ENCODE measurements around the gene BMS1. TPM values are rescaled to one million over a fixed set of nuclear protein-coding genes. Genes with fewer than 3 reads are reported as not detected.
A peak's percentile ranks its signal among the peaks of the same experiment; 100 is the strongest.
"Not testable (repeated sequence)": the region's sequence is repeated elsewhere in the genome, so short reads cannot be mapped to it uniquely, and the experiment has no call there.

BMS1 gene
- total RNA-seq, 2 donors from 2014 or later, result 15.8 to 26.7 TPM

DNA sequence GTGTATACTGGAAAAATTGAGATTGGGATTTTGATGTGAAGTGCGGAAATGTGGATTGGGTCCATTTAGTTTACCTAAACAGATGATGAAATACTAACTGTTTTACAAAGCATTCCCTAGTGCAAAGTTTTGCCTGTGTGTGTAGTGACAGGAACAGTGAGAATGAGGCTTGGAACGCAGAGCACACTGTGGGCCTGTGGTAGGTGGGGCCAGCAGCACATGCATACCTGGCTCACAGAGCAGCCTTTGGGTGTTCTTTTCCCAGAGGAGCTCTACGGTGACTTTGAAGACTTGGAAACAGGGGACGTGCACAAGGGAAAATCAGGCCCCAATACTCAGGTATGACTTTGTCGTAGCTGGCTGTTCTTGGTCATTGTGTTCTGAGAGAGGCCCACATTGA, 33.7 kb downstream of the BMS1 start:
- not testable (repeated sequence) for H3K27ac Mint-ChIP-seq

DNA sequence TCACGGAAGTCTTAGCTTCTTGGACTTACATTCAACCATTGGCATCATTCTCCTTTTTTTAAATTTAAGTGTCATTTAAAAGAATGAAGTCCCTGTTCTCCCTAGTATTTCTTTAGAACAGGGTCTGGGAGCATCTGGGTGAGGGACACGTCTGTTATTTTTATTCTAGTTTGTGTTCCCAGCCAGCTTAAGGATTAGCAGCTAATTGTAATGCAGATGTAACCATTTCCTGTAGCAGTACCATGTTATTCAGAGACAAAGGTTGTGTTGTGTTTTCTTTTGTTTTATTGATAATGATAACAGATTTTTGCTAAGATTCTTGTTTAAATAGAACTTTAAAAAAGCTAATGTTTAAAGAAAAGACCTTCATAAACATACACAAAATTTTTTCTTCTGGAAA, 34.3 kb downstream of the BMS1 start:
- H3K4me1 Mint-ChIP-seq, result peaks cover 20% of the 10 kb centered on the region
- peaks cover 7% of the 10 kb centered on the region for H3K9me3 Mint-ChIP-seq
- peaks cover 100% of the 10 kb centered on the region for H3K36me3 Mint-ChIP-seq (ENCODE audit: low read depth)
- H3K27me3 Mint-ChIP-seq, result no peaks in the 10 kb centered on the region
- no peak overlapping the region for H3K27ac Mint-ChIP-seq
- no peak overlapping the region for H3K4me3 Mint-ChIP-seq
- ATAC-seq (replicated peaks), result no peak

More for the DNA sequence above, 33.7 kb downstream of the BMS1 start:
- ATAC-seq (replicated peaks); H3K9me3 Mint-ChIP-seq; H3K4me3 Mint-ChIP-seq; H3K27me3 Mint-ChIP-seq: not testable (repeated sequence)
- Mint-ChIP-seq H3K4me1 (peaks cover 20% of the 10 kb centered on the region), H3K36me3 (ENCODE audit: low read depth) (peaks cover 100% of the 10 kb centered on the region)

DNA sequence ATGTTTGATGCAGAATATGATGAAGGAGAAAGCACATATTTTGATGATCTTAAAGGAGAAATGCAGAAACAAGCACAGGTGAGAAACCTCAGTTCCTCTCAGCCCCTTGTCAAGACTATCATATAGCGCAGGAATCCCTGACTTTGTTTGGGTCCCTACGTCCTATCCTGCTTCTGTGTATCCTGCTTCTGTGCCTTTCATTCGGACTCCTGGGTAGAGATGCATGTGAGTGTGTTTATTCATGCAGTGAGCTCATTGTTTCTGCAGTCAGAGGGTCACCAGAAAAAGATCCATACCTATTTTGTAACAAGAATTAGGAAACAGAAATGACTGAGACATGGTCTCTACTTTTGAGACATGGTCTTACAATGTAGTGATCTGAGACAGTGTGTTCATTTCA, 34.8 kb downstream of the BMS1 start:
- not testable (repeated sequence) for H3K27ac Mint-ChIP-seq; H3K4me3 Mint-ChIP-seq; H3K27me3 Mint-ChIP-seq; H3K9me3 Mint-ChIP-seq; ATAC-seq (replicated peaks)
- H3K4me1 Mint-ChIP-seq, result peaks cover 19% of the 10 kb centered on the region
- peaks cover 100% of the 10 kb centered on the region for H3K36me3 Mint-ChIP-seq (ENCODE audit: low read depth)

DNA sequence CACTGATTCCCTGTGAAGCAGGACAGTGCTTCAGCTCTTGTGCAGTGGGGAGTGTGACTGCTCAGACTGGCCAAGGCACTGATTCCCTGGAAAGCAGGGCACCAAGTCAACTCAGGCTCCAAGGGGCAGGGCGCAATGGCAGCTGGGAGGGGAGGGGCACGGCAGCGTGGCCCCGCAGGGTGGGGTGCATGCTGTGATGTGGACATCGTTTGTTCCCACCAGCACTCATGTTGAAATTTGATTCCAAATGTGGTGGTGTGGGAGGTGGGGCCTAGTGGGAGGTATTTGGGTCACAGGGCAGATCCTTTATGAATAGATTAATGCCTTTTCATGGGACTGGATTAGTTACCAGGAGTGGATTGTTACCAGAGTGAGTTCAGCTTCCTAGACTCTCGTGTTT, 44.2 kb downstream of the BMS1 start:
- H3K4me3 Mint-ChIP-seq; ATAC-seq (replicated peaks); H3K4me1 Mint-ChIP-seq; H3K27ac Mint-ChIP-seq; H3K9me3 Mint-ChIP-seq; H3K27me3 Mint-ChIP-seq: not testable (repeated sequence)
- H3K36me3 Mint-ChIP-seq (ENCODE audit: low read depth), result peaks cover 97% of the 10 kb centered on the region

DNA sequence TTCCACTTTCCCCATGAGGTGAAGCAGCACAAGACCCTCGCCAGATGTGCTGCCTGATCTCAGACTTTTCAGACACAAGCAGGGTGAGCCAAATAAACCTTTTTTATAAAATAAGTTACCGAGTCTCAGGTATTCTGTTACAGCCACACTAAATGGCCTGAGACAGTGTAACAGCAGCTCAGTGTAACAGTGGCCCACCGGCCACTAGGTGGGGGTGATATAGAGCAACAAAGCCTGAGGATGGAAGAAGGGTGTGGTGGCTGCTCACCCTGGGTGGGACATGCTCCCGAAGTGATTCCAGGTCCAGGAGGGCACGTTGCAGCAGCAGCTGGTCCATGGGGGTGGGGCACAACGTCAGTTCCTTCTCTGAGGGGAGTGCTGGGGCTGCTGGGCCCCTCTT, 44.6 kb downstream of the BMS1 start:
- H3K4me3 Mint-ChIP-seq, result no peak overlapping the region
- no peak overlapping the region for H3K27ac Mint-ChIP-seq
- H3K9me3 Mint-ChIP-seq, result no peaks in the 10 kb centered on the region
- no peaks in the 10 kb centered on the region for H3K4me1 Mint-ChIP-seq
- ATAC-seq (replicated peaks), result no peak
- no peaks in the 10 kb centered on the region for H3K27me3 Mint-ChIP-seq
- peaks cover 97% of the 10 kb centered on the region for H3K36me3 Mint-ChIP-seq (ENCODE audit: low read depth)

DNA sequence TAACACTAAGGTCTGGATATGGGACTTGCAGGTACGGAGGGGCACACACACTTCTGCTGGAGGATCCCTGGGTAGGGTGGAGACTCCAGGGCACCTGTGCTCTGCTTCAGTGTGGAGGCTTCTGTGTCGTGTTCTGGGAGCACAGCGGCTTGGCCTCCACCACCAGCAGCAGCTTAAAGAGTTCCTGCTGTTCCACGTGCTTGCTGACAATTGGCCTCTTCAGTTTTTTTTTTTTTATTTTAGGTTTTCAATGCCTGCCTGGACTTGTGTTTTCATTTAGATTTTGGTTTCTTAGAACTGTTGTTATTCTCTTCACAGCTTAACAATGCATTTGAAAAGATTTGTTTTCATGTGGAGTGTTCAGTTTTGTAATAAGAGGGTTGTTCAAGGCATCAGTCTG, 45.8 kb downstream of the BMS1 start:
- ATAC-seq (replicated peaks); H3K27me3 Mint-ChIP-seq: not testable (repeated sequence)
- peaks cover 90% of the 10 kb centered on the region for H3K36me3 Mint-ChIP-seq (ENCODE audit: low read depth)

DNA sequence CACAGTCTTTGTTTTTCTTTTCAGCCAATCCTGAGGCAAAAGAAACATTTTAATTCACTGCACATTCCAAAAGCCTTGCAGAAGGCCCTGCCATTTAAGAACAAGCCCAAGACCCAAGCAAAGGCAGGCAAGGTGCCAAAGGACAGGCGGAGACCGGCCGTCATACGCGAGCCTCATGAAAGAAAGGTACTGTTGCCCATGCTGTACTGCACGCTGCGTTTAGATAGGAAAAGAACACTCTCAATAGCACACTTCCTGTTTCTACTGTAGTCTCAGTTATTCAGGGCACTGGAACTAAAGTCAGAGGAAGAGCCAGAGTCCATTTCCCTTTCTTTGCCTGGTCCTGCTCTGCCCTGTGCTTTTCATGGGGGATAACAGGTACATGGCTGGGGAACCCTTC, 47.6 kb downstream of the BMS1 start:
- no peaks in the 10 kb centered on the region for H3K27me3 Mint-ChIP-seq
- H3K9me3 Mint-ChIP-seq, result no peaks in the 10 kb centered on the region
- H3K4me1 Mint-ChIP-seq, result no peaks in the 10 kb centered on the region
- peak overlapping the region; percentile 37 for H3K27ac Mint-ChIP-seq
- no peak for ATAC-seq (replicated peaks)
- H3K36me3 Mint-ChIP-seq (ENCODE audit: low read depth), result peaks cover 71% of the 10 kb centered on the region
- H3K4me3 Mint-ChIP-seq, result no peak overlapping the region

More for the DNA sequence above, 45.8 kb downstream of the BMS1 start:
- H3K4me3 Mint-ChIP-seq, H3K9me3 Mint-ChIP-seq, H3K4me1 Mint-ChIP-seq, H3K27ac Mint-ChIP-seq: not testable (repeated sequence)

DNA sequence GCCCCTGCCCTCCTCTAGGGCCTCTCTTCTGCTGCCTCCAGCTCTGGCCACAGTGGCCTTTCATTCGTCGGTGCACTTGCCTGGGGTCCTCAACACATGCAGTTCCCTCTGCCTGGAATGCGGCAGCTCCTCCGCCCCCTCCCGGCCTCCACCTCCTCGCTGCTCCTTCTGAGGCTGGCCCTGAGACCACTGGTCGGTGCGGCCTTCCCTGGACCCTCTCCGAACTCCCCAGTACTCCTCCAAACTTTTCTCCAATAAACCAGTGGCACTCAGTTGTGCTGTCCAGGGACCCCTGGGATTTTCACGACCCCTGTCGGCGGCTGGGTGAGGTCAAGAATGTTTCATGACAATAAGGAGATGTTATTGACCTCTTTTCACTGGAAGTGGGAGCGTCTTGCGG, 53.5 kb downstream of the BMS1 start:
- peaks cover 15% of the 10 kb centered on the region for H3K36me3 Mint-ChIP-seq (ENCODE audit: low read depth)
- H3K4me3 Mint-ChIP-seq, result no peak overlapping the region
- H3K27me3 Mint-ChIP-seq, result peaks cover 8% of the 10 kb centered on the region
- H3K27ac Mint-ChIP-seq, result no peak overlapping the region
- H3K4me1 Mint-ChIP-seq, result no peaks in the 10 kb centered on the region
- ATAC-seq (replicated peaks), result no peak
- no peaks in the 10 kb centered on the region for H3K9me3 Mint-ChIP-seq

DNA sequence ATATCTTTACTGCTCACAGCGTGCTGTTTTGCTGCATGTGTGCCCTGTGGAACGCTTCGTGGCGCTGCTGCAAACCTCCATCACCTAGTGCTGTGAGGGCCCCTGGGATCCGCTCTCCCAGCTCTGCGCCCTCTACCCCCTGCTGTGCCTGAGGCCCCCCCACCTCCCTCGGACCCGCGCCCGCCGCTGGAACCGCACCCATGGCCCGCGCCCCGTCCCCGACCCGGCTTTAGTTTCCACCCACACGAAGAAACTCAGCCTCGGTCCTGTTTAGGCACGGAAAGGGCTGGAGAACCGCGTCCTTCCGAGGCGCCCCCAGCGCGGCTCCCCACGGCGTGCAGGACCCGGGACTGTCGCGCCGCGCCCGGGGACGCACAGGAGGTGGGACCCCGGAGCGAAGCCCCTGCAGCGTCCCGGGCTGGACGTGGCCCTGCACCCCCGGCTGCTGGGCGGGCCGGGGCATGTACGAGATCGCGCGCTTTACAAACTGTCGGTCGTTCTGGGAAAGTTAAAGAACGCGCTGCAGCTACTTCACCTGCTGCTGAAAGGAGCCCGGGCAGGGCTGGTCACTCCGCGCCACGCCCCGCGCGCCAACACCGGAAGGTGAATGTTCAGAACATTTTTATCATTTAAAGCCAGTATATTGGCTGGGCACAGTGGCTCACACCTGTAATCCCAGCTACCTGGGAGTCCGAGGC, 54.3 kb downstream of the BMS1 start:
- no peak for ATAC-seq (replicated peaks)
- H3K27me3 Mint-ChIP-seq, result peaks cover 11% of the 10 kb centered on the region
- H3K9me3 Mint-ChIP-seq, result no peaks in the 10 kb centered on the region
- no peaks in the 10 kb centered on the region for H3K4me1 Mint-ChIP-seq
- H3K4me3 Mint-ChIP-seq, result no peak overlapping the region
- H3K36me3 Mint-ChIP-seq (ENCODE audit: low read depth), result peaks cover 7% of the 10 kb centered on the region
- H3K27ac Mint-ChIP-seq, result no peak overlapping the region

DNA sequence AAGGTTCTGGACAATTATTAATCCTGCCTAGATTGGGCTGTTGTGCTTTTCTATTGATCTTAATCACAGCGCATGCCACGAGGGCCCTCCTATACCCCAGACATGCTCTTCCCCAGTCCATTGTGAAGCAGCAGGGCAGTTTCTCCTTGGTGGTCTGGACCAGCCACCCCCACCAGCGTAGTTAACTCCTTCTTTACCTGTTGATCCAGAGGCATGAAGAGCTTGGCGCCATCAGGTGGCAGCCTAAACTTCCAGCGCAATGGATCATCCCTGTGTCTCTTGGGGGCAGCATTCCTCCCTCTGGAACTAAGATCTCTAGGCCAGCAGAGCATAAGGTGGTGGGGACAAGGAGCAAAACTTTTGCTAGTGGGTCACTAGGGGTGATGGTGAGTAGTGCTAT, 62.2 kb downstream of the BMS1 start:
- not testable (repeated sequence) for H3K36me3 Mint-ChIP-seq (ENCODE audit: low read depth); H3K27ac Mint-ChIP-seq; H3K9me3 Mint-ChIP-seq; ATAC-seq (replicated peaks); H3K4me3 Mint-ChIP-seq; H3K4me1 Mint-ChIP-seq
- H3K27me3 Mint-ChIP-seq, result peaks cover 21% of the 10 kb centered on the region

DNA sequence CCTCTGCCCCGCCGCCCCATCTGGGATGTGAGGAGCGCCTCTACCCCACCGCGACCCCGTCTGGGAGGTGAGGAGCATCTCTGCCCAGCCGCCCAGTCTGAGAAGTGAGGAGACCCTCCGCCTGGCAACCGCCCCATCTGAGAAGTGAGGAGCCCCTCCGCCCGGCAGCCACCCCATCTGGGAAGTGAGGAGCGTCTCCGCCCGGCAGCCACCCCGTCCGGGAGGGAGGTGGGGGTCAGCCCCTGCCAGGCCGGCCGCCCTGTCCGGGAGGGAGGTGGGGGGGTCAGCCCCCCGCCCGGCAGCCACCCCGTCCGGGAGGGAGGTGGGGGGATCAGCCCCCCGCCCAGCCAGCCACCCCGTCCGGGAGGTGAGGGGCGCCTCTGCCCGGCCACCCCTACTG, 64.7 kb downstream of the BMS1 start:
- ATAC-seq (replicated peaks); H3K36me3 Mint-ChIP-seq (ENCODE audit: low read depth); H3K4me3 Mint-ChIP-seq; H3K27ac Mint-ChIP-seq; H3K4me1 Mint-ChIP-seq; H3K9me3 Mint-ChIP-seq: not testable (repeated sequence)
- peaks cover 21% of the 10 kb centered on the region for H3K27me3 Mint-ChIP-seq

DNA sequence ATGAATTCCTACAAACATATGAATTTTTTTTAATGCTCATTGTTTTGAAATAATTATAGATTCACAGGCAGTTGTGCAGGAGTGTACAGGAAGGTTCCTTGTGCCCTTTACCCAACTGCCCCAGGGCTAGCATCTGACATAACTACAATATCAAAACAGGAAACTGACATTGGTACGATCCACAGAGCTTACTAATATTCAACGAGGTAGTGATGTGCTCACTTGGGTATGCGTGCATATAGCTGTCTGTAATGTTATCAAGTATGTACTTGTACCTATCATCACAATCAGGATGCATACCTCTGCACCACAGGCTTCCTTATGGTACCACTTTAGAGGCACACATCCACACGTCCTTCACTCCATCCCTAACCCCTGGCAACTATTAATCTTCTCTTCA, 68.3 kb downstream of the BMS1 start:
- no peak overlapping the region for H3K27ac Mint-ChIP-seq
- H3K36me3 Mint-ChIP-seq (ENCODE audit: low read depth), result no peaks in the 10 kb centered on the region
- no peak overlapping the region for H3K4me3 Mint-ChIP-seq
- H3K9me3 Mint-ChIP-seq, result no peaks in the 10 kb centered on the region
- H3K27me3 Mint-ChIP-seq, result peaks cover 22% of the 10 kb centered on the region
- no peak for ATAC-seq (replicated peaks)
- H3K4me1 Mint-ChIP-seq, result no peaks in the 10 kb centered on the region

DNA sequence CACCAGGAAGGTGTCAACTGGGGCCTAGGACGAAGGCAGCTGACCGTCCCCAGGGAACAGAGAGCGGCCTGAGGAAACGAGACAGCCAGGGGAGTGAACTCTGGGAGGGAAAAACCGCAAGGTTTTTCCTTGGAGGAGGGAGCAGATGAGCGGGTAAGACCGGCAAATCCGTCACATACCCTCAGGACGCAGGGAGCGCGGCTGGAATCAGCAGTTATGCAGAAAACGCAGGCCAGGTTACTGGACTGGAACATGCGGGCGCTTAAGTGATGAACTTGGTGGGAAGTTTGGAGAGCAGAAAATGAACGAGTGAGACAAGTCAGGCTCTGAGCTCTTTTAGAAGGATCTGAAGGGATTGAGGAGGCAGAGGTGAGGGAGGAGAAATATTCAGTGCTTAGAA, 76.7 kb downstream of the BMS1 start:
- no peak overlapping the region for H3K4me3 Mint-ChIP-seq
- H3K4me1 Mint-ChIP-seq, result no peaks in the 10 kb centered on the region
- H3K27ac Mint-ChIP-seq, result no peak overlapping the region
- H3K36me3 Mint-ChIP-seq (ENCODE audit: low read depth), result no peaks in the 10 kb centered on the region
- no peaks in the 10 kb centered on the region for H3K9me3 Mint-ChIP-seq
- peaks cover 44% of the 10 kb centered on the region for H3K27me3 Mint-ChIP-seq
- no peak for ATAC-seq (replicated peaks)

DNA sequence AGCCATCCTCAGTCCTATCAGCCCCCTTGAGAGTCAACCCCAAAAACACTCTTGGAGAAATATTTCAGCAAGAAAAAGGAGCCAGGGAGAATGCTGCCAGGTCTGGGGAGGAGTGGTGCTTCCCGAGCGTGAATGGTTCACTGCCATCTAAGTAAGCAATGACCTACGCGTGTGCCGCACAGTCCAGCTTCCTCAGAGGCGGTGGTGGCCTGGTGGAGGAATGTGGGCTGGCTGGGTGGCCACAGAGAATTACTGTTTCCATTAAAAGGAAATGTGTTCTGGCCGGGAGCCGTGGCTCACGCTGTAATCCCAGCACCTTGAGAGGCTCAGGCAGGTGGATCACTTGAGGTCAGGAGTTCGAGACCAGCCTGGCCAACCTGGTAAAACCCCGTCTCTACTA, 77.4 kb downstream of the BMS1 start:
- not testable (repeated sequence) for H3K4me3 Mint-ChIP-seq, H3K9me3 Mint-ChIP-seq, H3K4me1 Mint-ChIP-seq

DNA sequence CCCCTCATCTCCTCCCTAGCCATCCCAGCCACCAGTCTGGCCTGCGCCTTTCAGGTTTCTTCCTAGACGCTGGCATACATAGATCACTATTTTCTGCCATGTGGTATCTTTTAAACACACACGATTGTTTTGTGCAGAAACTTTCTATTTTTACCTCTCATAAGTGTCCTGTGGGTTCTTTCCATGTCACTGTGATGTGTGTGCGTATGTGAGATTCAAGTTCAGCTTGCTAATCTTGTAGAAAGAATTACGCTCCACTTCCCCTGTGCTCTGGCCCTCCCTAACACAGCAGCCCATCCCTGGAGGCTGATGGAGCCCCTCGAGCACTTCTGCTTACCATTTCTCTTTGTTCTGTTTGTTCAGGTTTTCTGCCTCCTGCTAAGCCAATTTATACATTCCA, 80.2 kb downstream of the BMS1 start:
- H3K4me1 Mint-ChIP-seq; H3K4me3 Mint-ChIP-seq; H3K36me3 Mint-ChIP-seq (ENCODE audit: low read depth); H3K9me3 Mint-ChIP-seq; H3K27ac Mint-ChIP-seq; ATAC-seq (replicated peaks): not testable (repeated sequence)
- H3K27me3 Mint-ChIP-seq, result peaks cover 41% of the 10 kb centered on the region

More for the DNA sequence above, 77.4 kb downstream of the BMS1 start:
- H3K27ac Mint-ChIP-seq; ATAC-seq (replicated peaks); H3K36me3 Mint-ChIP-seq (ENCODE audit: low read depth): not testable (repeated sequence)
- H3K27me3 Mint-ChIP-seq, result peaks cover 44% of the 10 kb centered on the region

DNA sequence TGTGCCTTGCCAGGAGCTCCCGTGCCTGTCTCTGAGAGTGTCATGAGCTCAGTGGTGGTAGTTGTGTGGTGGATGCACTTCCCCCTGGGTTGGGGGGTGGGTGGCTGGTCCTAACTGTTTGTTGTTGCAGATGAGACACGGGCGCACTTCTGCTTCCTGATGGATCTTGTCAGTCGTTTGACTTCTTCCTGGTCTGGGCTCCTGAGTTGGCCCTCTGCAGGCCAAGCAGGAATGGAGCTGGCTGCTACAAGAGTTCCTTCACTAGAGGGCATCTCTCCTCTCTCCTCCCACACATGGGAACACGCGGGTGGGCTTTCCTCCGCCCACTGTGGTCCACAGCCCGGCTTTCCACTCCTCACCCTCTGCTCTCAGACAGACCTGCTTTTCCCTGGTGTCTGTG, 82.0 kb downstream of the BMS1 start:
- H3K4me3 Mint-ChIP-seq, result no peak overlapping the region
- H3K27ac Mint-ChIP-seq, result no peak overlapping the region
- H3K9me3 Mint-ChIP-seq, result no peaks in the 10 kb centered on the region
- no peak for ATAC-seq (replicated peaks)
- no peaks in the 10 kb centered on the region for H3K36me3 Mint-ChIP-seq (ENCODE audit: low read depth)
- no peaks in the 10 kb centered on the region for H3K4me1 Mint-ChIP-seq
- peaks cover 32% of the 10 kb centered on the region for H3K27me3 Mint-ChIP-seq

Data from activated T-helper 17 cell treated with anti-CD3 and anti-CD28 coated beads, Interleukin-2, amount 50 U/mL, for 72 hours (primary cell).